RPMI7951 (cell line): ENCODE data around the gene CBLL1. TPM values are rescaled to one million over a fixed set of nuclear protein-coding genes. Genes with fewer than 3 reads are reported as not detected.

Experiments used
- DNase-seq: peaks from one replicate; pipeline ENCODE4 v3.0.0-alpha.2; 2012; ENCODE audit warnings: low read depth
- total RNA-seq: library from RNA; depleted of rRNA; stranded (reverse); fragments of >200 nt; shearing (Covaris generic); gene quantifications from 2 replicates; pipeline ENCODE4 v1.2.3, GENCODE V29; 2014; rRNA removed

Gene CBLL1
- total RNA-seq, 1 experiment from 2014 or later, result 43.4 TPM

DNA sequence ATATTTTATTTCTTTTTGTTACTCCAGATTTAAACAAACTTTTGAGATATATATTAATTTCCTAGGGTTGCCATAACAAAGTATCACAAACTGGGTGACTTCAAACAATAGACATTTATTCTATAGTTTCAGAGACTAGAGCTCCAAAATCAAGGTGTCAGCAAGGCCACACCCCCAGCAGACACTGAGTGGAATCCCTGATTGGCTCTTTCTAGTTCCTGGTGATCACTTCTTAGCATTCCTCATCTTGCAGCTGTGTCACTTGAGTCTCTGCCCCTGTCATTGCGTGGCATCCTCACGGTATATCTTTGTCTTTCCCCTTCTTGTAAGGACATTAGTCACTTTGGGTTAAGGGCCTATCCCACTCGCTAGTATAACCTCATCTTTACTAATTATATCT lies 66.7 kb downstream of the CBLL1 start:
- DNase-seq, result no peak

Other genes with a start within 250 kb of the CBLL1 start
- 20.5 and 21.5 TPM in 2 replicates for gene COG5, start 180.2 kb upstream of the CBLL1 start, total RNA-seq
- 10.7 and 11.9 TPM in 2 replicates for gene DUS4L, start 180.2 kb upstream of the CBLL1 start, total RNA-seq
- gene BCAP29, start 163.9 kb upstream of the CBLL1 start, total RNA-seq, result 115 and 138 TPM in 2 replicates
- gene SLC26A4, start 83.3 kb upstream of the CBLL1 start, total RNA-seq, result 1.4 and 1.5 TPM in 2 replicates
- gene SLC26A3, start 59.1 kb downstream of the CBLL1 start, total RNA-seq, result not detected in 2 replicates
- gene DLD, start 147.0 kb downstream of the CBLL1 start, total RNA-seq, result 66.7 and 75.2 TPM in 2 replicates